ENCODE measurements around the gene SLC22A14. TPM values are rescaled to one million over a fixed set of nuclear protein-coding genes. Genes with fewer than 3 reads are reported as not detected.
"Not testable (repeated sequence)": the region's sequence is repeated elsewhere in the genome, so short reads cannot be mapped to it uniquely, and the experiment has no call there.

Gene SLC22A14
- total RNA-seq, 1 experiment from 2014 or later, result 0.26 TPM

- no peak for DNase-seq (ENCODE audit: low spot score)
- Histone ChIP-seq H3K27me3 (replicated peaks; ENCODE audit: insufficient read depth, low read depth, low read length, poor library complexity) (no peaks in the 10 kb centered on the region), H3K36me3 (ENCODE audit: insufficient read depth, low read length, poor library complexity, severe bottlenecking) (no peaks in the 10 kb centered on the region), H3K9me3 (ENCODE audit: low read depth, low read length, poor library complexity, severe bottlenecking) (no peaks in the 10 kb centered on the region), H3K4me3 (ENCODE audit: low read depth, low read length, poor library complexity, severe bottlenecking) (no peak overlapping the region), H3K4me1 (ENCODE audit: insufficient read depth, low read length, poor library complexity, severe bottlenecking) (no peaks in the 10 kb centered on the region), H3K27ac (ENCODE audit: low read depth, low read length, poor library complexity, severe bottlenecking) (no peak overlapping the region)
- CTCF ChIA-PET, result no interaction called here
- intact Hi-C loops (cut with micrococcal nuclease; ENCODE audit: unreplicated experiment), result no loop called here
- BruUV-seq (replicated peaks), result no TSS peak
- POLR2A ChIA-PET (ENCODE audit: low non-redundant PET), result no interaction called here
- TF ChIP-seq EZH2 (IDR thresholded peaks at IDR 0.05; ENCODE audit: borderline replicate concordance, low read depth, low read length, poor library complexity, severe bottlenecking) (no peak), CTCF (conservative IDR thresholded peaks at IDR 0.05; ENCODE audit: low read depth, low read length) (no peak)
Observed at GRCh38 chr3:38238416-38239008, 43.6 kb upstream of the SLC22A14 start.

GRCh38 chr3:38242812-38243211 lies 39.3 kb upstream of the SLC22A14 start:
- H3K27ac ChIP-seq (ENCODE audit: low read depth, low read length, poor library complexity, severe bottlenecking); H3K9me3 ChIP-seq (ENCODE audit: low read depth, low read length, poor library complexity, severe bottlenecking); H3K36me3 ChIP-seq (ENCODE audit: insufficient read depth, low read length, poor library complexity, severe bottlenecking); POLR2A ChIA-PET (ENCODE audit: low non-redundant PET); CTCF ChIA-PET; H3K4me3 ChIP-seq (ENCODE audit: low read depth, low read length, poor library complexity, severe bottlenecking); H3K27me3 ChIP-seq (replicated peaks; ENCODE audit: insufficient read depth, low read depth, low read length, poor library complexity); H3K4me1 ChIP-seq (ENCODE audit: insufficient read depth, low read length, poor library complexity, severe bottlenecking); DNase-seq (ENCODE audit: low spot score); BruUV-seq (replicated peaks); intact Hi-C loops (cut with micrococcal nuclease; ENCODE audit: unreplicated experiment): not testable (repeated sequence)

GRCh38 chr3:38245930-38246329 lies 36.2 kb upstream of the SLC22A14 start:
- Histone ChIP-seq H3K4me3 (ENCODE audit: low read depth, low read length, poor library complexity, severe bottlenecking) (no peak overlapping the region), H3K36me3 (ENCODE audit: insufficient read depth, low read length, poor library complexity, severe bottlenecking) (peaks cover 11% of the 10 kb centered on the region), H3K27me3 (replicated peaks; ENCODE audit: insufficient read depth, low read depth, low read length, poor library complexity) (no peaks in the 10 kb centered on the region), H3K27ac (ENCODE audit: low read depth, low read length, poor library complexity, severe bottlenecking) (no peak overlapping the region), H3K9me3 (ENCODE audit: low read depth, low read length, poor library complexity, severe bottlenecking) (no peaks in the 10 kb centered on the region), H3K4me1 (ENCODE audit: insufficient read depth, low read length, poor library complexity, severe bottlenecking) (no peaks in the 10 kb centered on the region)
- intact Hi-C loops (cut with micrococcal nuclease; ENCODE audit: unreplicated experiment), result no loop called here
- no peak for TF ChIP-seq CTCF (conservative IDR thresholded peaks at IDR 0.05; ENCODE audit: low read depth, low read length)
- no peak for TF ChIP-seq EZH2 (IDR thresholded peaks at IDR 0.05; ENCODE audit: borderline replicate concordance, low read depth, low read length, poor library complexity, severe bottlenecking)
- ChIA-PET POLR2A (ENCODE audit: low non-redundant PET) (no interaction called here), CTCF (no interaction called here)
- no TSS peak for BruUV-seq (replicated peaks)
- no peak for DNase-seq (ENCODE audit: low spot score)

GRCh38 chr3:38247366-38248035 lies 34.6 kb upstream of the SLC22A14 start:
- BruUV-seq (replicated peaks), result no TSS peak
- CTCF ChIA-PET, result no interaction called here

More at GRCh38 chr3:38247366-38248035, 34.6 kb upstream of the SLC22A14 start:
- Histone ChIP-seq H3K27me3 (replicated peaks; ENCODE audit: insufficient read depth, low read depth, low read length, poor library complexity) (no peaks in the 10 kb centered on the region), H3K27ac (ENCODE audit: low read depth, low read length, poor library complexity, severe bottlenecking) (no peak overlapping the region), H3K4me3 (ENCODE audit: low read depth, low read length, poor library complexity, severe bottlenecking) (no peak overlapping the region), H3K9me3 (ENCODE audit: low read depth, low read length, poor library complexity, severe bottlenecking) (no peaks in the 10 kb centered on the region), H3K36me3 (ENCODE audit: insufficient read depth, low read length, poor library complexity, severe bottlenecking) (peaks cover 23% of the 10 kb centered on the region), H3K4me1 (ENCODE audit: insufficient read depth, low read length, poor library complexity, severe bottlenecking) (no peaks in the 10 kb centered on the region)
- POLR2A ChIA-PET (ENCODE audit: low non-redundant PET), result no interaction called here
- DNase-seq (ENCODE audit: low spot score), result peak; percentile 10
- TF ChIP-seq CTCF (conservative IDR thresholded peaks at IDR 0.05; ENCODE audit: low read depth, low read length) (no peak), EZH2 (IDR thresholded peaks at IDR 0.05; ENCODE audit: borderline replicate concordance, low read depth, low read length, poor library complexity, severe bottlenecking) (no peak)
- intact Hi-C loops (cut with micrococcal nuclease; ENCODE audit: unreplicated experiment), result no loop called here

All from A673 (cell line).